Hippocampal formation (tissue), 2 donors: ENCODE measurements around the gene KRTAP1-3.
"Not testable (repeated sequence)": the region's sequence is repeated elsewhere in the genome, so short reads cannot be mapped to it uniquely, and the experiment has no call there.

Experiments used
- DNase-seq, 2 donors: peaks; one replicate each; lab custom pipeline; 2025; lab: John Stamatoyannopoulos, UW

KRTAP1-3 gene

DNA sequence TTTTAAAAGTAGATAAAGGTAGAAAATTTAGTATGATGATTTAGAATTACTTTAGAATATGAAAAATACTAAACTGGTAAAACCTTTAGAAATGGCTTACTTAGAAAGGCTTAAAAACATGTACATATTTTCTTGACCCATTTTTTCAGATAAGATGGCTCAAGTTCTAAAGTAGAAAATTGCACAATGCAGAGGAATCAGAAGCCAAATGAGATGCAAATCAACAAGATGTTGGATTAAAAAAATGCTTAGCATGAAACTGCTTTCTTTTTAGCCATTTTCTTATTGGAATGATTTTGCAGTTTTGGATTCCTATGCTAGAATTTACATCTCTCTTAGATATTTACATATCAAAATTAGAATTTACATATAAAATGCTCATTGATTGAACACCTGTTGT is 24.2 kb downstream of the KRTAP1-3 start:
- DNase-seq, result no peak

GRCh38 chr17:41009936-41010335 is 24.7 kb downstream of the KRTAP1-3 start:
- no peak for DNase-seq

DNA sequence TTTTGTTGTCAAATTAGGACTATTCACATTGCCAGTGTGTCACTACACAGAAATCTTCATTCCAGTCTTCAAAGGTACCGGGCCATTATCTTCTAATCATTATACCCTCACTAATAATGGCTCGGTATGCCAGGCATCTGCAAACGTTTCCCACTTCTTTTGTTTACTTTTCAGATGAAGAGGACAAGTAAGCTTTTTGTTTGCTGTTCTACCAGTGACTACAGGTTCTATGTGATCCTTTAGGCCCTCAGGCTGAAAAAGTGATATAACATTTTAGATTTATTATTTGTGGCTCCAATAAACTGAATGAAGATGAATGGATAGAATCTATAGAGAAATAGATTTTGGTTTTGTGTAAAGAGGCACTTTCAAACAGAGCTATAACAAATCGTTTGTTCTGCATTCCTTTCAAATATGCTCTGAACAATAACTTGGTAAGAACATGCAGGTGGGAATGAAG is 25.3 kb downstream of the KRTAP1-3 start:
- DNase-seq, result no peak

GRCh38 chr17:41008811-41009210 is 25.9 kb downstream of the KRTAP1-3 start, which contains the start of gene KRTAP3-1:
Gene KRTAP3-1 (minus strand): TSS chr17:41009128. CDS start chr17:41009074, 54 bp downstream.
- DNase-seq, result no peak

GRCh38 chr17:41004397-41004796 is 30.3 kb downstream of the KRTAP1-3 start:
- no peak for DNase-seq

GRCh38 chr17:41003926-41004325 is 30.7 kb downstream of the KRTAP1-3 start:
- no peak for DNase-seq

DNA sequence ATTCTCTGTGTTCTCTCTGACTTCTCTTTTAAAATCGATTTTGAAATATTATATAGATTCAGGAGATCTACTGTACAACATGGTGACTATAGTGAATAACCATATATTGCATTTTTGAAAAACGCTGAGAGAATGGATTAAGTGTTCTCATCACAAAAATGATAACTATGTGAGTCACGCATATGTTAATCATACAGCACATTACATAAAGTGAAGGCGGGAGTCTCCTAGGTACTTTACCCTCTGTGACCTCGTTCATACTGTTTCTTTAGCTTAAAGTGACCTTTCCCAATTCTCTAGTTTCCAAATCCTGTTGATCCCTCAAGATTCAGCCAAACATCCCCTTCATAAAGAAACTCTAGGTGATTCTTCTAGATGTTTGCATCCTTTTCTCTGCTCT is 31.9 kb downstream of the KRTAP1-3 start:
- DNase-seq, result no peak

GRCh38 chr17:41001795-41002194 is 32.9 kb downstream of the KRTAP1-3 start:
- no peak for DNase-seq

DNA sequence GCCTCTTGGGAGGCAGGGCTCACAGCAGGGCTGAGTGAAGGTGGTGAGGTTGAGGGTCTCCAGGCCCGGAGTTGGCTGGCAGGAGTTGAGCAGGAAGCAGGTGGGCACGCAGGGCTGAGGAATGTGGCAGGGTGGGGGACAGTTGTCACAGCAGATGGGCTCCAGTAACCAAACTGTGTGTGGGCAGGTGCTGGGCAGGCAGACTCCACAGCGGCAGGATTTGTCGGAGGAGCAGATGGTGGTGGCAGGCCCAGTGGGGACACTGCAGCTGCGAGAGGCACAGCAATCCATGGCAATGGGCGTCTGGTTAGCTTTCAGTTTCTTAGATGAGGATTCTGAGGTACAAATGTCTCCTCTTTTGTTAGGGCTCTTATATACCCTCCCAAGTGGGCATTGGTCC is 35.1 kb downstream of the KRTAP1-3 start, which contains the start of gene KRTAP3-2:
Gene KRTAP3-2, minus strand, starts transcription at position 344 of the 400 bp plus-strand sequence. Its CDS starts 53 bp downstream, at position 291.
- DNase-seq, result not testable (repeated sequence)

- no peak for DNase-seq
Observed at GRCh38 chr17:40997361-40997760, 37.3 kb downstream of the KRTAP1-3 start.

- no peak for DNase-seq
Observed at GRCh38 chr17:40996829-40997228, 37.8 kb downstream of the KRTAP1-3 start.

DNA sequence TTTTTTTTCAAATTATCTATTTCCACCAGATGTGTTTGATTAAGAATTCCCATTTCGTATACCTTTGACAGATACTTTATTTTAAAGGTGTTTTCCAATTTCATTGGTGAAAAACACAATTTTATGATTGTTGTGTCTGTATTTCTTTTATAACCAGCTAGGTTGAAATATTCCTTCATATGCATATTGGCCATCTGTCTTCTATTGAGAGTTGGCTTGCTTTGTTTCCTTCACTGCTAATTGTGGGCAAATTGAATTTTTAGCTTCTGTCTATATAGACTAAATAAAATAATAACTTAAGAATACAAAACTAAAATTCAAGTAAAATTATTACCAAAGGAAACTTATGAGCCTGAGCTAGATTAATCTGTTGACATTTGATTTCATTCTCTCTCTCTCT is 39.6 kb downstream of the KRTAP1-3 start:
- no peak for DNase-seq

DNA sequence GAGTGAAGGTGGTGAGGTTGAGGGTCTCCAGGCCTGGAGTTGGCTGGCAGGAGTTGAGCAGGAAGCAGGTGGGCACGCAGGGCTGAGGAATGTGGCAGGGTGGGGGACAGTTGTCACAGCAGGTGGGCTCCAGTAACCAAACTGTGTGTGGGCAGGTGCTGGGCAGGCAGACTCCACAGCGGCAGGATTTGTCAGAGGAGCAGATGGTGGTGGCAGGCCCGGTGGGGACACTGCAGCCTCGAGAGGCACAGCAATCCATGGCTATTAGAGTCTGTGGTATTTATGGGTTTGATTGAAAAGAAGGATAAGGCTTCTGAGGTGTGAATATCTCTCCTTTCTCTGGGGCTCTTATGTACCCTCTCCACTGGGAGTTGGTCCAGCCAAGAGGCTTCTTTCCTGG is 40.8 kb downstream of the KRTAP1-3 start, which contains the start of gene KRTAP3-3:
Gene KRTAP3-3, minus strand, starts transcription at position 326 of the 400 bp plus-strand sequence. Its CDS starts 67 bp downstream, at position 259.
- no peak for DNase-seq

DNA sequence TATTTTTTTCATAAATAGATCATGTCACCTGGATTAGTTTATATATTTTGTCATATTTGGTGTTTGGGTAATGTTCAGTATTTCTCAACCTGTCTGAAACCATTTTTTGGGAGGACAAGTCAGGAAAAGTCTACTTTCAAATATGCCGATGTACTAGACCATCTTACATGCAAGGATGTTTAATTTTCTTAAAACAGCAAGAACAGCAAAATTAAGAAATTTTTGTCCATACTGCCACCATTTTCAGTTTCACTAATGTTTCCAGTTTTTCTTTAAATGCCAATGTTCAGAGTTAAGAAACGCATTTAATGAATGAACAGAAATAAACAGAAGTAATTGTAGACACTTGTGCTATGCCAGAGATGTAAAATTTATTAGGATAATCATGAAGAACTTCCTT is 41.6 kb downstream of the KRTAP1-3 start:
- no peak for DNase-seq

DNA sequence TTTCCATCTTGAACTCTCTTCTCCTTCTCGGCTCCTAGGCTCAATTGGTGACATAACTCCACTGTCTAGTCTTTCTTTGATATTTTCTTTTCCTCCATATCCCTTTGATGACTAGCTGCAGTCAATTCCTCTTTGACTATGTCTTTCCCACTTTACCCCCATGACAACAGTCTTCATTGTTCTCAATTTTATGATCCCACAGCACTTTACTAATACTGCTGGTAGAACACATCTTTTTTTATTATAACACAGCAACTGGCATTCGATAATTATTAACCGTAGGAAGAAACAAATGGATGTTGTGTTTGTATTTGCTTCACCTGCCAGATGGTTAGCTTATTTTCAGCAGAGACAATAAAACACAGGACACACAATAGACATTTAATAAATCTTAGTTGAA is 42.0 kb downstream of the KRTAP1-3 start:
- no peak for DNase-seq

- no peak for DNase-seq
Observed at GRCh38 chr17:40986920-40987319, 47.8 kb downstream of the KRTAP1-3 start.

- no peak for DNase-seq
Observed at GRCh38 chr17:40984226-40984625, 50.4 kb downstream of the KRTAP1-3 start, which contains the start of gene KRT40. Gene KRT40 (minus strand): TSS chr17:40984326. CDS start chr17:40984273, 53 bp downstream.
